HepG2 (cell line): Measurements from ENCODE around the gene CCM2L. TPM values are rescaled to one million over a fixed set of nuclear protein-coding genes. Genes with fewer than 3 reads are reported as not detected.

ENCODE experiments used
- ATAC-seq: fragments of 200-7000 bp; cut with Tn5 transposase; 3 replicates; pipeline ENCODE4 v1.9.1; 2020; ENCODE audit warnings: mild to moderate bottlenecking, moderate library complexity
- BruUV-seq: library from RNA; stranded (reverse); fragments of 400-500 nt; replicated peaks from 2 replicates; lab custom pipeline; 2021; lab: Mats Ljungman, UMichigan
- CTCF ChIA-PET: fragments of 300-600 bp; formaldehyde crosslinking; extraction: SDS; loops from one replicate; lab custom pipeline; 2021; ENCODE audit warnings: low total read pairs, inconsistent platforms, low intra/inter-chr PET ratio; lab: Yijun Ruan, JAX
- POLR2A ChIA-PET: fragments of 350-600 bp; sonication (Branson Sonifier 250); formaldehyde crosslinking; loops from one replicate; lab custom pipeline; 2020; ENCODE audit warnings: antibody characterized with exemption, inconsistent platforms; lab: Yijun Ruan, JAX
- DNase-seq: peaks from one replicate; pipeline ENCODE4 v3.0.0-alpha.2; 2015; ENCODE audit warnings: low spot score
- FAIRE-seq: peaks from 3 replicates; lab custom pipeline; 2011; peaks lifted over from hg19 to GRCh38; lab: Jason Lieb, UNC
- H2AFZ ChIP-seq: one replicate; pipeline ENCODE4 v1.6.1; 2011; ENCODE audit warnings: low read length, inconsistent platforms
- H3K27ac ChIP-seq: fragments of 300-600 bp; 3 replicates; pipeline ENCODE4 v1.8.0; 2011; ENCODE audit warnings: mixed run types, mild to moderate bottlenecking, mixed read lengths, low read length, inconsistent platforms; ENCODE audit not compliant: insufficient read depth; ENCODE audit errors: extremely low read length
- H3K27me3 ChIP-seq, 2 experiments: fragments of 200-600 bp in 1 of 2; 2 replicates in 1 of 2; 3 replicates in 1 of 2; pipeline versions ENCODE4 v1.6.0 to v1.8.0; 2011; ENCODE audit warnings: low read length in 2 of 2, mild to moderate bottlenecking in 2 of 2, moderate library complexity in 2 of 2, inconsistent platforms in 1 of 2; ENCODE audit not compliant: insufficient read depth in 2 of 2, control insufficient read depth in 1 of 2
- H3K36me3 ChIP-seq, 2 experiments: fragments of 200-600 bp in 1 of 2; replicated peaks in 1 of 2; 2 replicates in 1 of 2; 3 replicates in 1 of 2; pipeline versions ENCODE4 v1.5.1 to v1.8.0; 2011; ENCODE audit warnings: low read length in 2 of 2, inconsistent platforms in 1 of 2; ENCODE audit not compliant: insufficient read depth in 2 of 2, control insufficient read depth in 1 of 2
- H3K4me1 ChIP-seq: 2 replicates; pipeline ENCODE4 v1.5.1; 2012; ENCODE audit warnings: low read length, inconsistent platforms; ENCODE audit not compliant: insufficient read depth
- H3K4me2 ChIP-seq: 2 replicates; pipeline ENCODE4 v1.6.0; 2011; ENCODE audit warnings: low read depth, low read length, inconsistent platforms
- H3K4me3 ChIP-seq, 3 experiments: fragments of 200-600 bp in 1 of 3; sonication (generic), shearing (Covaris generic) in 1 of 3; replicated peaks in 1 of 3; 2 replicates each; pipeline ENCODE4 v1.5.1; 2011 to 2016; ENCODE audit warnings: low read length in 3 of 3, inconsistent platforms in 2 of 3, low read depth in 2 of 3, mild to moderate bottlenecking in 2 of 3, control low read depth in 1 of 3, mixed read lengths in 1 of 3; ENCODE audit not compliant: insufficient read depth in 1 of 3
- H3K79me2 ChIP-seq: one replicate; pipeline ENCODE4 v1.6.1; 2011; ENCODE audit warnings: low read length, inconsistent platforms; ENCODE audit not compliant: insufficient read depth
- H3K9ac ChIP-seq: 2 replicates; pipeline ENCODE4 v1.6.0; 2011; ENCODE audit warnings: mild to moderate bottlenecking, low read depth, low read length, inconsistent platforms; ENCODE audit not compliant: insufficient read depth
- H3K9me3 ChIP-seq: 2 replicates; pipeline ENCODE4 v1.5.1; 2012; ENCODE audit warnings: mild to moderate bottlenecking, low read length
- H4K20me1 ChIP-seq: 2 replicates; pipeline ENCODE4 v1.6.0; 2011; ENCODE audit warnings: inconsistent platforms, mild to moderate bottlenecking, low read length, moderate library complexity; ENCODE audit not compliant: insufficient read depth
- BCLAF1 ChIP-seq: fragments of 450-650 bp; IDR thresholded peaks from 2 replicates; pipeline ENCODE4 v1.6.1; 2017; ENCODE audit warnings: mild to moderate bottlenecking
- FOXC1 ChIP-seq: sonication (generic); formaldehyde crosslinking; IDR thresholded peaks from 2 replicates; pipeline ENCODE4 v1.8.0; 2022; ENCODE audit warnings: mild to moderate bottlenecking, missing genetic modification reagents, borderline replicate concordance
- GMEB2 ChIP-seq: IDR thresholded peaks from 2 replicates; pipeline ENCODE4 v1.6.1; 2016; ENCODE audit warnings: missing biosample characterization, missing genetic modification reagents, low read depth
- KAT7 ChIP-seq: IDR thresholded peaks from 2 replicates; pipeline ENCODE4 v1.6.1; 2018; ENCODE audit warnings: borderline replicate concordance, missing compliant biosample characterization
- KDM5B ChIP-seq: sonication (generic); formaldehyde crosslinking; IDR thresholded peaks from 2 replicates; pipeline ENCODE4 v1.4.0; 2020; ENCODE audit warnings: missing genetic modification reagents, mild to moderate bottlenecking, borderline replicate concordance
- LBX2 ChIP-seq: sonication (generic); formaldehyde crosslinking; IDR thresholded peaks from 2 replicates; pipeline ENCODE4 v1.5.0; 2020; ENCODE audit warnings: missing genetic modification reagents, mild to moderate bottlenecking, borderline replicate concordance
- MBD4 ChIP-seq: IDR thresholded peaks from 2 replicates; pipeline ENCODE4 v1.6.1; 2012; ENCODE audit warnings: low read length, inconsistent platforms, borderline replicate concordance
- MXI1 ChIP-seq: IDR thresholded peaks from 3 replicates; pipeline ENCODE4 v1.6.1; 2012; ENCODE audit warnings: low read depth, low read length, inconsistent platforms, borderline replicate concordance
- PHF8 ChIP-seq: sonication (generic); formaldehyde crosslinking; IDR thresholded peaks from 2 replicates; pipeline ENCODE4 v1.5.0; 2020; ENCODE audit warnings: missing genetic modification reagents
- PTBP1 ChIP-seq: fragments of 200-400 bp; formaldehyde crosslinking; IDR thresholded peaks from 2 replicates; pipeline ENCODE4 v1.6.1; 2018; ENCODE audit warnings: low read length, low read depth; ENCODE audit not compliant: poor library complexity, severe bottlenecking
- SP4 ChIP-seq: sonication (generic); formaldehyde crosslinking; IDR thresholded peaks from 2 replicates; pipeline ENCODE4 v1.8.1; 2023; ENCODE audit warnings: mild to moderate bottlenecking, missing genetic modification reagents
- ZEB1 ChIP-seq: IDR thresholded peaks from 2 replicates; pipeline ENCODE4 v1.6.1; 2012; ENCODE audit warnings: mild to moderate bottlenecking, low read depth, inconsistent platforms; ENCODE audit not compliant: insufficient replicate concordance
- ZNF556 ChIP-seq: sonication (generic); formaldehyde crosslinking; IDR thresholded peaks from 2 replicates; pipeline ENCODE4 v1.4.0; 2020; ENCODE audit warnings: mild to moderate bottlenecking, missing genetic modification reagents, borderline replicate concordance
- ZNF7 ChIP-seq: IDR thresholded peaks from 2 replicates; pipeline ENCODE4 v1.6.1; 2016; ENCODE audit warnings: missing biosample characterization, missing genetic modification reagents
- ZNF704 ChIP-seq: sonication (generic); formaldehyde crosslinking; IDR thresholded peaks from 2 replicates; pipeline ENCODE4 v1.8.1; 2023; ENCODE audit warnings: mild to moderate bottlenecking, inconsistent platforms, moderate library complexity, missing genetic modification reagents, borderline replicate concordance
- WGBS: methylation state at CpG from one replicate; pipeline ENCODE4 v1.1.6; 2017; ENCODE audit warnings: low lambda C conversion rate; 5-methylcytosine and 5-hydroxymethylcytosine counted together
- in situ Hi-C: cut with HindIII; loops from 2 replicates; pipeline ENCODE4 v1.10.0; 2017; ENCODE audit warnings: low pct_unique_long_range_greater_than_20kb; ENCODE audit not compliant: extremely low pct_ligation_motif_present
- intact Hi-C: fragments of 100-400 bp; cut with micrococcal nuclease; formaldehyde crosslinking; loops from one replicate; pipeline ENCODE4 v1.10.0; 2022; ENCODE audit not compliant: unreplicated experiment
- polyA plus RNA-seq, 8 experiments: library from polyadenylated mRNA; depleted of rRNA in 3 of 8; stranded (reverse) in 7 of 8; unstranded in 1 of 8; fragments of >200 nt; fragmentation: Illumina TruSeq in 4 of 8; extraction: Trizol in 4 of 8; gene quantifications; 2 replicates each; pipeline versions ENCODE4 v1.2.1 to v1.2.3, GENCODE V29; 2011 to 2016; ENCODE audit warnings: low read depth in 4 of 8, missing spikeins in 1 of 8, mixed read lengths in 1 of 8; ENCODE audit not compliant: insufficient read depth in 1 of 8
- total RNA-seq, 5 experiments: library from RNA; depleted of rRNA; stranded (reverse); fragments of >200 nt; fragmentation: Illumina TruSeq; extraction: Trizol; gene quantifications; 2 replicates each; pipeline ENCODE4 v1.2.3, GENCODE V29; 2016; ENCODE audit warnings: low read depth in 1 of 5

Gene CCM2L
- total and polyA plus RNA-seq, 2 of the 13 experiments (the other 11 are each of a cell fraction or from before 2014, with no cell fraction given) = 0.15 TPM; not detected in 1

GRCh38 chr20:31967830-31968249 lies 42.4 kb upstream of the CCM2L start, which contains the start of gene XKR7 (continued):
- TF ChIP-seq ZNF704 (CRISPR knock-in tag) (no peak), ZEB1 (no peak), KAT7 (CRISPR knock-in tag) (no peak), ZNF556 (CRISPR knock-in tag) (no peak), PHF8 (CRISPR knock-in tag) (no peak), MBD4 (no peak)

- Histone ChIP-seq H3K4me3 (no peak overlapping the region; a peak in 1 of 6 replicates), H3K27ac (no peak overlapping the region), H3K36me3 (no peaks in the 10 kb centered on the region), H3K9ac (no peak overlapping the region), H3K79me2 (no peaks in the 10 kb centered on the region), H3K4me1 (no peaks in the 10 kb centered on the region), H4K20me1 (no peaks in the 10 kb centered on the region; the same call in 1 of the 2 replicates), H3K9me3 (no peaks in the 10 kb centered on the region), H3K4me2 (no peak overlapping the region; the same call in 1 of the 2 replicates), H3K27me3 (no peaks in the 10 kb centered on the region; a peak in 2 of 5 replicates), H2AFZ (no peak overlapping the region)
- WGBS = 16% methylated on average over 49 of the region's 57 CpGs
- ATAC-seq (peak; percentile 93), DNase-seq (peak; percentile 64), FAIRE-seq (peak; percentile 42)
- in situ Hi-C loops = no loop called here
- ChIA-PET CTCF (no interaction called here), POLR2A (no interaction called here)
- BruUV-seq = no TSS peak
- intact Hi-C loops = no loop called here
- TF ChIP-seq KDM5B (CRISPR knock-in tag) (peak; percentile 100), SP4 (peak; percentile 100), FOXC1 (CRISPR knock-in tag) (peak; percentile 100), PHF8 (CRISPR knock-in tag) (peak; percentile 97), GMEB2 (CRISPR knock-in tag) (peak; percentile 87; the same call in 1 of the 2 replicates), LBX2 (CRISPR knock-in tag) (peak; percentile 100), MXI1 (peak; percentile 97), PTBP1 (peak; percentile 36), BCLAF1 (no peak), ZNF7 (CRISPR knock-in tag) (peak; percentile 99)
These were observed 41.7 kb upstream of the CCM2L start for GRCh38 chr20:31968291-31969126.
